Measurements from ENCODE around the gene TBC1D22A.

- TF ChIP-seq HOXB6 (CRISPR knock-in tag; IDR thresholded peaks at IDR 0.05; ENCODE audit: borderline replicate concordance) = no peak
- TF ChIP-seq, protein P1, sequence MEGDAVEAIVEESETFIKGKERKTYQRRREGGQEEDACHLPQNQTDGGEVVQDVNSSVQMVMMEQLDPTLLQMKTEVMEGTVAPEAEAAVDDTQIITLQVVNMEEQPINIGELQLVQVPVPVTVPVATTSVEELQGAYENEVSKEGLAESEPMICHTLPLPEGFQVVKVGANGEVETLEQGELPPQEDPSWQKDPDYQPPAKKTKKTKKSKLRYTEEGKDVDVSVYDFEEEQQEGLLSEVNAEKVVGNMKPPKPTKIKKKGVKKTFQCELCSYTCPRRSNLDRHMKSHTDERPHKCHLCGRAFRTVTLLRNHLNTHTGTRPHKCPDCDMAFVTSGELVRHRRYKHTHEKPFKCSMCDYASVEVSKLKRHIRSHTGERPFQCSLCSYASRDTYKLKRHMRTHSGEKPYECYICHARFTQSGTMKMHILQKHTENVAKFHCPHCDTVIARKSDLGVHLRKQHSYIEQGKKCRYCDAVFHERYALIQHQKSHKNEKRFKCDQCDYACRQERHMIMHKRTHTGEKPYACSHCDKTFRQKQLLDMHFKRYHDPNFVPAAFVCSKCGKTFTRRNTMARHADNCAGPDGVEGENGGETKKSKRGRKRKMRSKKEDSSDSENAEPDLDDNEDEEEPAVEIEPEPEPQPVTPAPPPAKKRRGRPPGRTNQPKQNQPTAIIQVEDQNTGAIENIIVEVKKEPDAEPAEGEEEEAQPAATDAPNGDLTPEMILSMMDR (IDR thresholded peaks at IDR 0.05 in 2 of 3, conservative IDR thresholded peaks at IDR 0.05 in 1 of 3; ENCODE audit: insufficient read depth in 2 of 3, low read depth in 1 of 3, low read length in 3 of 3) = no peak
- TF ChIP-seq YY1 (IDR thresholded peaks at IDR 0.05; ENCODE audit: borderline replicate concordance in 1 of 3, control insufficient read depth in 1 of 3, extremely low read depth in 1 of 3, insufficient read depth in 3 of 3, insufficient read length in 1 of 3, insufficient replicate concordance in 2 of 3, low read depth in 1 of 3, low read length in 2 of 3) = no peak
- no peak for TF ChIP-seq SIX5 (IDR thresholded peaks at IDR 0.05; ENCODE audit: borderline replicate concordance in 1 of 2, insufficient read depth in 1 of 2, low read depth in 1 of 2, low read length in 2 of 2)
- no peak for TF ChIP-seq CREB3 (tag; conservative IDR thresholded peaks at IDR 0.05; ENCODE audit: low read depth)
- no peak for TF ChIP-seq TBP (optimal IDR thresholded peaks at IDR 0.05; ENCODE audit: low read depth, low read length)
- TF ChIP-seq ZNF23 (CRISPR knock-in tag; IDR thresholded peaks at IDR 0.05) = no peak
These were observed 106.9 kb downstream of the TBC1D22A start for GRCh38 chr22:46869329-46869728.

Data from K562 (cell line).